SJSA1 (cell line): ENCODE measurements around the gene ITPR2. TPM values are rescaled to one million over a fixed set of nuclear protein-coding genes. Genes with fewer than 3 reads are reported as not detected.
"Not testable (repeated sequence)": the region's sequence is repeated elsewhere in the genome, so short reads cannot be mapped to it uniquely, and the experiment has no call there.

Experiments
- DNase-seq, 2 experiments: peaks; one replicate each; pipeline ENCODE4 v3.0.0-alpha.2; 2015 to 2020; ENCODE audit warnings: low spot score in 2 of 2, low read depth in 1 of 2
- H3K27ac ChIP-seq: fragments of 250-450 bp; sonication (Bioruptor Pico); 2 replicates; pipeline ENCODE4 v1.5.1; 2020; ENCODE audit warnings: mild to moderate bottlenecking, moderate library complexity
- H3K27me3 ChIP-seq: fragments of 250-450 bp; sonication (Bioruptor Pico); replicated peaks from 2 replicates; pipeline ENCODE4 v1.5.1; 2020; ENCODE audit warnings: mild to moderate bottlenecking, moderate library complexity
- H3K36me3 ChIP-seq: fragments of 250-450 bp; sonication (Bioruptor Pico); 2 replicates; pipeline ENCODE4 v1.5.1; 2020; ENCODE audit warnings: mild to moderate bottlenecking
- H3K4me1 ChIP-seq: fragments of 250-450 bp; sonication (Bioruptor Pico); replicated peaks from 2 replicates; pipeline ENCODE4 v1.6.1; 2021; ENCODE audit warnings: mild to moderate bottlenecking
- H3K4me3 ChIP-seq: fragments of 250-450 bp; sonication (Bioruptor Pico); 2 replicates; pipeline ENCODE4 v1.5.1; 2020; ENCODE audit warnings: mild to moderate bottlenecking
- H3K9me3 ChIP-seq: fragments of 250-450 bp; sonication (Bioruptor Pico); replicated peaks from 2 replicates; pipeline ENCODE4 v1.5.1; 2020; ENCODE audit warnings: mild to moderate bottlenecking
- total RNA-seq: library from RNA; depleted of rRNA; stranded (reverse); fragments of >200 nt; shearing (Covaris generic); gene quantifications from 2 replicates; pipeline ENCODE4 v1.2.3, GENCODE V29; 2014

The ITPR2 gene
- total RNA-seq, 1 experiment from 2014 or later: 82.3 TPM

- no peak overlapping the region for H3K27ac ChIP-seq
- H3K4me3 ChIP-seq: no peak overlapping the region
- peaks cover 20% of the 10 kb centered on the region for H3K36me3 ChIP-seq
- no peaks in the 10 kb centered on the region for H3K27me3 ChIP-seq
- no peaks in the 10 kb centered on the region for H3K9me3 ChIP-seq
- DNase-seq: no peak
- H3K4me1 ChIP-seq: no peaks in the 10 kb centered on the region
Measured at GRCh38 chr12:26661399-26661798, 171.6 kb downstream of the ITPR2 start.

- Histone ChIP-seq H3K4me1 (no peaks in the 10 kb centered on the region), H3K9me3 (no peaks in the 10 kb centered on the region), H3K4me3 (no peak overlapping the region), H3K36me3 (peaks cover 27% of the 10 kb centered on the region), H3K27ac (no peak overlapping the region), H3K27me3 (no peaks in the 10 kb centered on the region)
- DNase-seq: no peak
Measured at GRCh38 chr12:26659930-26660329, 173.1 kb downstream of the ITPR2 start.

- no peak for DNase-seq
- H3K27me3 ChIP-seq: no peaks in the 10 kb centered on the region
Measured at GRCh38 chr12:26658991-26659390, 174.0 kb downstream of the ITPR2 start.

GRCh38 chr12:26654623-26655022 is 178.4 kb downstream of the ITPR2 start:
- Histone ChIP-seq H3K4me3 (no peak overlapping the region), H3K9me3 (no peaks in the 10 kb centered on the region), H3K4me1 (peaks cover 12% of the 10 kb centered on the region), H3K36me3 (peaks cover 37% of the 10 kb centered on the region), H3K27ac (no peak overlapping the region), H3K27me3 (no peaks in the 10 kb centered on the region)
- DNase-seq: no peak

More at GRCh38 chr12:26658991-26659390, 174.0 kb downstream of the ITPR2 start:
- Histone ChIP-seq H3K36me3 (peaks cover 34% of the 10 kb centered on the region), H3K9me3 (no peaks in the 10 kb centered on the region), H3K4me1 (no peaks in the 10 kb centered on the region), H3K4me3 (no peak overlapping the region), H3K27ac (no peak overlapping the region)

GRCh38 chr12:26651566-26652188 is 181.3 kb downstream of the ITPR2 start:
- Histone ChIP-seq H3K4me1 (peaks cover 39% of the 10 kb centered on the region), H3K4me3 (no peak overlapping the region), H3K9me3 (no peaks in the 10 kb centered on the region), H3K27me3 (no peaks in the 10 kb centered on the region), H3K27ac (peak overlapping the region; percentile 100; the same call in 1 of the 2 replicates), H3K36me3 (peaks cover 20% of the 10 kb centered on the region)
- peak; percentile 70 to 84 for DNase-seq

- H3K27me3 ChIP-seq: no peaks in the 10 kb centered on the region
- peaks cover 14% of the 10 kb centered on the region for H3K36me3 ChIP-seq
- no peak for DNase-seq
- H3K4me1 ChIP-seq: peaks cover 45% of the 10 kb centered on the region
- peak overlapping the region; percentile 100; the same call in 1 of the 2 replicates for H3K27ac ChIP-seq
- H3K4me3 ChIP-seq: no peak overlapping the region
- no peaks in the 10 kb centered on the region for H3K9me3 ChIP-seq
Measured at GRCh38 chr12:26651036-26651435, 182.0 kb downstream of the ITPR2 start.

- Histone ChIP-seq H3K36me3 (peaks cover 9% of the 10 kb centered on the region), H3K27me3 (no peaks in the 10 kb centered on the region), H3K4me3 (no peak overlapping the region), H3K9me3 (no peaks in the 10 kb centered on the region), H3K27ac (peak overlapping the region; percentile 100), H3K4me1 (peaks cover 51% of the 10 kb centered on the region)
- DNase-seq: no peak
Measured at GRCh38 chr12:26648999-26649398, 184.0 kb downstream of the ITPR2 start.

GRCh38 chr12:26648584-26648983 is 184.4 kb downstream of the ITPR2 start:
- Histone ChIP-seq H3K36me3 (peaks cover 9% of the 10 kb centered on the region), H3K27ac (peak overlapping the region; percentile 100), H3K4me1 (peaks cover 51% of the 10 kb centered on the region), H3K27me3 (no peaks in the 10 kb centered on the region), H3K4me3 (no peak overlapping the region; the same call in 1 of the 2 replicates), H3K9me3 (no peaks in the 10 kb centered on the region)
- DNase-seq: peak; percentile 80 to 93

GRCh38 chr12:26648066-26648465 is 184.9 kb downstream of the ITPR2 start:
- Histone ChIP-seq H3K36me3 (peaks cover 9% of the 10 kb centered on the region), H3K9me3 (no peaks in the 10 kb centered on the region), H3K4me1 (peaks cover 51% of the 10 kb centered on the region), H3K4me3 (peak overlapping the region; percentile 20), H3K27me3 (no peaks in the 10 kb centered on the region), H3K27ac (peak overlapping the region; percentile 100)
- peak; percentile 82 to 92 for DNase-seq

- peaks cover 59% of the 10 kb centered on the region for H3K4me1 ChIP-seq
- DNase-seq: peak in 1 of 2 experiments; percentile 36
- H3K36me3 ChIP-seq: peaks cover 9% of the 10 kb centered on the region
- H3K27me3 ChIP-seq: no peaks in the 10 kb centered on the region
- peak overlapping the region; percentile 100 for H3K27ac ChIP-seq
- H3K9me3 ChIP-seq: no peaks in the 10 kb centered on the region
- H3K4me3 ChIP-seq: no peak overlapping the region
Measured at GRCh38 chr12:26647088-26647487, 185.9 kb downstream of the ITPR2 start.

- Histone ChIP-seq H3K36me3 (peaks cover 9% of the 10 kb centered on the region), H3K27me3 (no peaks in the 10 kb centered on the region), H3K9me3 (no peaks in the 10 kb centered on the region), H3K4me1 (peaks cover 60% of the 10 kb centered on the region), H3K4me3 (no peak overlapping the region), H3K27ac (peak overlapping the region; percentile 100)
- no peak for DNase-seq
Measured at GRCh38 chr12:26646571-26646970, 186.4 kb downstream of the ITPR2 start.

- DNase-seq, H3K27ac ChIP-seq, H3K27me3 ChIP-seq, H3K4me3 ChIP-seq, H3K9me3 ChIP-seq: not testable (repeated sequence)
- peaks cover 56% of the 10 kb centered on the region for H3K4me1 ChIP-seq
- peaks cover 10% of the 10 kb centered on the region for H3K36me3 ChIP-seq
Measured at GRCh38 chr12:26644376-26644775, 188.6 kb downstream of the ITPR2 start.

- Histone ChIP-seq H3K4me3 (no peak overlapping the region), H3K9me3 (no peaks in the 10 kb centered on the region), H3K36me3 (peaks cover 13% of the 10 kb centered on the region), H3K4me1 (peaks cover 50% of the 10 kb centered on the region), H3K27ac (no peak overlapping the region), H3K27me3 (no peaks in the 10 kb centered on the region)
- DNase-seq: no peak
Measured at GRCh38 chr12:26643532-26644315, 189.3 kb downstream of the ITPR2 start.

GRCh38 chr12:26642361-26642760 is 190.6 kb downstream of the ITPR2 start:
- no peak for DNase-seq
- Histone ChIP-seq H3K4me1 (peaks cover 39% of the 10 kb centered on the region), H3K27me3 (no peaks in the 10 kb centered on the region), H3K36me3 (peaks cover 19% of the 10 kb centered on the region), H3K4me3 (no peak overlapping the region), H3K9me3 (no peaks in the 10 kb centered on the region), H3K27ac (no peak overlapping the region)
